Fibroblast of pulmonary artery (primary cell): Measurements from ENCODE around the gene ACADSB.

ENCODE experiments used
- DNase-seq: peaks from one replicate; pipeline ENCODE4 v3.0.0-alpha.2; 2010; ENCODE audit warnings: low read depth
- H3K4me3 ChIP-seq: replicated peaks from 2 replicates; pipeline ENCODE4 v1.5.1; 2011; ENCODE audit warnings: low read depth, mild to moderate bottlenecking, control low read depth, low read length, moderate library complexity
- TF ChIP-seq, protein P1 (sequence below): IDR thresholded peaks from 2 replicates; pipeline ENCODE4 v1.5.1; 2011; ENCODE audit warnings: mild to moderate bottlenecking, control low read depth, low read length, inconsistent platforms; ENCODE audit errors: missing control alignments

The ACADSB gene

DNA sequence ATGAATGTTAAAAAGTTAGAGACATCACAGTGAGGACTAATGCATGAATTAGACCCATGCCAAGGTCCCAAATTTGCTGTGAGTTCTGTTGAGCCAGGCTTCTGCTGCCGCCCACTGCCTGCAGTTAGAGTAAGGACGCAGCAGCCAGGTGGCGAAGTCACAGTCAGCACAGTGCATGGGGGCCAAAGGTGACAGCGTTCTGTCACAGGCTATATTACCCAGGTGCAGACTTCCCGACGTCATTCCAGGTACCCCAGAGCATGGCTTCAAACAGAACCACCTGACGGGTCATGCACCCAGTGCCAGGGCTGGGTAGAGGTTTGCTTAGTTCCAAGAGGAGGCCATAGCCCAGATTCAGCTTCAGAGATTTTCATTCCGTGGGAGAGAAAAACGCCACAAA lies 93.1 kb downstream of the ACADSB start:
- H3K4me3 ChIP-seq: no peak overlapping the region
- TF ChIP-seq, protein P1, sequence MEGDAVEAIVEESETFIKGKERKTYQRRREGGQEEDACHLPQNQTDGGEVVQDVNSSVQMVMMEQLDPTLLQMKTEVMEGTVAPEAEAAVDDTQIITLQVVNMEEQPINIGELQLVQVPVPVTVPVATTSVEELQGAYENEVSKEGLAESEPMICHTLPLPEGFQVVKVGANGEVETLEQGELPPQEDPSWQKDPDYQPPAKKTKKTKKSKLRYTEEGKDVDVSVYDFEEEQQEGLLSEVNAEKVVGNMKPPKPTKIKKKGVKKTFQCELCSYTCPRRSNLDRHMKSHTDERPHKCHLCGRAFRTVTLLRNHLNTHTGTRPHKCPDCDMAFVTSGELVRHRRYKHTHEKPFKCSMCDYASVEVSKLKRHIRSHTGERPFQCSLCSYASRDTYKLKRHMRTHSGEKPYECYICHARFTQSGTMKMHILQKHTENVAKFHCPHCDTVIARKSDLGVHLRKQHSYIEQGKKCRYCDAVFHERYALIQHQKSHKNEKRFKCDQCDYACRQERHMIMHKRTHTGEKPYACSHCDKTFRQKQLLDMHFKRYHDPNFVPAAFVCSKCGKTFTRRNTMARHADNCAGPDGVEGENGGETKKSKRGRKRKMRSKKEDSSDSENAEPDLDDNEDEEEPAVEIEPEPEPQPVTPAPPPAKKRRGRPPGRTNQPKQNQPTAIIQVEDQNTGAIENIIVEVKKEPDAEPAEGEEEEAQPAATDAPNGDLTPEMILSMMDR: no peak
- DNase-seq: no peak

- TF ChIP-seq, protein P1: no peak
- DNase-seq: no peak
- H3K4me3 ChIP-seq: no peak overlapping the region
Observed at GRCh38 chr10:123102673-123103072, 93.9 kb downstream of the ACADSB start.

GRCh38 chr10:123103944-123104343 lies 95.1 kb downstream of the ACADSB start:
- DNase-seq: no peak
- H3K4me3 ChIP-seq: no peak overlapping the region
- TF ChIP-seq, protein P1: no peak
